ENCODE data around the gene KIF3C. TPM values are rescaled to one million over a fixed set of nuclear protein-coding genes. Genes with fewer than 3 reads are reported as not detected.

KIF3C gene
- polyA plus RNA-seq, 2 of the 4 experiments (the other 2 are of a cell fraction), result 17.1 to 77.4 TPM

- no peaks in the 10 kb centered on the region for H3K9me3 ChIP-seq
- H3K27ac ChIP-seq, result peak overlapping the region in 1 of 2 experiments; percentile 17; a peak in 3 of 6 replicates
- H3K4me2 ChIP-seq, result no peak overlapping the region
- TF ChIP-seq CTCF (IDR thresholded peaks at IDR 0.05) (no peak), HOXA7 (CRISPR knock-in tag; IDR thresholded peaks at IDR 0.05) (no peak), ZNF302 (CRISPR knock-in tag; IDR thresholded peaks at IDR 0.05) (no peak), RCOR1 (IDR thresholded peaks at IDR 0.05; ENCODE audit: low read depth, low read length) (no peak)
- DNase-seq (ENCODE audit: low read depth in 1 of 2, low spot score in 1 of 2) (no peak), FAIRE-seq (no peak), ATAC-seq (no peak)
- WGBS (ENCODE audit: missing lambda C conversion rate), result 91% methylated on average over 7 of the region's 7 CpGs
- H3K4me1 ChIP-seq, result peaks cover 63% of the 10 kb centered on the region
- no peak overlapping the region for H3K4me3 ChIP-seq
- ChIA-PET POLR2A (no interaction called here), CTCF (interaction anchor here (0.6 to 5.0 kb wide), 9 partner anchors 9 to 96 kb away, joined by 3 to 33 read pairs (median 5); partner anchors contain the start of gene KIF3C)
Observed at GRCh38 chr2:25972049-25972823, 10.1 kb downstream of the KIF3C start.

GRCh38 chr2:25971596-25971995, 10.7 kb downstream of the KIF3C start:
- H3K9me3 ChIP-seq, result no peaks in the 10 kb centered on the region
- FAIRE-seq, result no peak
- 90% methylated on average over 3 of the region's 3 CpGs for WGBS (ENCODE audit: missing lambda C conversion rate)
- ChIA-PET CTCF (interaction anchor here (0.7 to 5.0 kb wide), 7 partner anchors 10 to 97 kb away, joined by 3 to 33 read pairs (median 4); no protein-coding TSS in a partner anchor), POLR2A (no interaction called here)
- TF ChIP-seq REST (IDR thresholded peaks at IDR 0.05) (no peak), JUNB (IDR thresholded peaks at IDR 0.05) (no peak), BHLHE40 (IDR thresholded peaks at IDR 0.05; ENCODE audit: low read depth, low read length) (no peak), ZNF302 (CRISPR knock-in tag; IDR thresholded peaks at IDR 0.05) (no peak), EP300 (IDR thresholded peaks at IDR 0.05) (no peak), POLR2A (IDR thresholded peaks at IDR 0.05; ENCODE audit: low read length) (no peak), E2F6 (IDR thresholded peaks at IDR 0.05; ENCODE audit: borderline replicate concordance, low read depth) (no peak), ZC3H11A (IDR thresholded peaks at IDR 0.05) (no peak), HDAC2 (IDR thresholded peaks at IDR 0.05) (no peak), MAFK (IDR thresholded peaks at IDR 0.05; ENCODE audit: partially characterized antibody) (no peak), ZSCAN20 (CRISPR knock-in tag; IDR thresholded peaks at IDR 0.05) (no peak), MAZ (IDR thresholded peaks at IDR 0.05; ENCODE audit: borderline replicate concordance, low read depth, low read length) (no peak), ESRRA (IDR thresholded peaks at IDR 0.05; ENCODE audit: borderline replicate concordance, low read length) (no peak), MYC (IDR thresholded peaks at IDR 0.05; ENCODE audit: borderline replicate concordance, low read length) (no peak), RAD21 (conservative IDR thresholded peaks at IDR 0.05 in 1 of 2, IDR thresholded peaks at IDR 0.05 in 1 of 2) (no peak), RARB (CRISPR knock-in tag; IDR thresholded peaks at IDR 0.05) (no peak), TP53 (CRISPR knock-in tag; IDR thresholded peaks at IDR 0.05) (no peak), FOXS1 (CRISPR knock-in tag; IDR thresholded peaks at IDR 0.05) (no peak)
- no peak overlapping the region for H3K4me3 ChIP-seq
- no peak for ATAC-seq
- H3K27ac ChIP-seq, result no peak overlapping the region; a peak in 1 of 6 replicates
- DNase-seq (ENCODE audit: low read depth in 1 of 2, low spot score in 1 of 2), result no peak
- H3K4me1 ChIP-seq, result peaks cover 63% of the 10 kb centered on the region
- H3K4me2 ChIP-seq, result no peak overlapping the region

Measured in A549 (cell line).